HEK293 (cell line): ENCODE measurements around the gene CLMN.

Experiments used
- CTCF ChIA-PET: fragments of 350-600 bp; formaldehyde crosslinking; extraction: SDS; loops from one replicate; lab custom pipeline; 2021; ENCODE audit warnings: antibody characterized with exemption; lab: Yijun Ruan, JAX
- POLR2A ChIA-PET: fragments of 300-600 bp; formaldehyde crosslinking; extraction: SDS; loops from one replicate; lab custom pipeline; 2020; ENCODE audit warnings: antibody characterized with exemption, inconsistent platforms; lab: Yijun Ruan, JAX
- H3K27ac ChIP-seq: fragments of 200-500 bp; sonication (Bioruptor generic); 2 replicates; pipeline ENCODE4 v1.5.1; 2014; ENCODE audit warnings: low read depth, low read length, control low read depth, inconsistent platforms; ENCODE audit errors: extremely low read depth
- H3K36me3 ChIP-seq, 2 experiments: fragments of 200-500 bp in 1 of 2; sonication (Bioruptor generic) in 1 of 2; 1 replicate in 1 of 2; 2 replicates in 1 of 2; pipeline ENCODE4 v1.5.1; 2014 to 2017; ENCODE audit warnings: inconsistent platforms in 2 of 2, low read length in 2 of 2; ENCODE audit not compliant: control insufficient read depth in 2 of 2, insufficient read depth in 1 of 2
- H3K4me1 ChIP-seq: fragments of 200-500 bp; sonication (Bioruptor generic); 2 replicates; pipeline ENCODE4 v1.5.1; 2014; ENCODE audit warnings: mild to moderate bottlenecking, low read length, inconsistent platforms; ENCODE audit not compliant: control insufficient read depth, insufficient read depth
- H3K4me3 ChIP-seq: 2 replicates; pipeline ENCODE4 v1.5.1; 2011; ENCODE audit warnings: low read depth, mild to moderate bottlenecking, control low read depth, low read length, moderate library complexity
- H3K9me3 ChIP-seq: fragments of 200-500 bp; sonication (Bioruptor generic); 2 replicates; pipeline ENCODE4 v1.5.1; 2014; ENCODE audit warnings: low read depth, low read length, inconsistent platforms; ENCODE audit not compliant: control insufficient read depth, insufficient read depth
- AEBP2 ChIP-seq: fragments of 450-650 bp; formaldehyde crosslinking; IDR thresholded peaks from 2 replicates; pipeline ENCODE4 v1.5.1; 2016; ENCODE audit warnings: missing biosample characterization, missing genetic modification characterization, borderline replicate concordance
- GLIS1 ChIP-seq: fragments of 450-650 bp; formaldehyde crosslinking; IDR thresholded peaks from 2 replicates; pipeline ENCODE4 v1.5.1; 2016; ENCODE audit warnings: missing biosample characterization, missing genetic modification characterization
- IKZF3 ChIP-seq: fragments of 450-650 bp; IDR thresholded peaks from 2 replicates; pipeline ENCODE4 v1.5.0; 2018; ENCODE audit warnings: missing biosample characterization, mild to moderate bottlenecking, missing genetic modification characterization, moderate library complexity
- PRDM1 ChIP-seq: fragments of 450-650 bp; formaldehyde crosslinking; IDR thresholded peaks from 2 replicates; pipeline ENCODE4; 2016; ENCODE audit warnings: missing biosample characterization, missing genetic modification characterization
- PRDM10 ChIP-seq: fragments of 450-650 bp; formaldehyde crosslinking; IDR thresholded peaks from 2 replicates; pipeline ENCODE4 v1.5.1; 2016; ENCODE audit warnings: missing biosample characterization, missing genetic modification characterization
- SCRT1 ChIP-seq: fragments of 450-650 bp; formaldehyde crosslinking; IDR thresholded peaks from 2 replicates; pipeline ENCODE4 v1.5.1; 2016; ENCODE audit warnings: missing biosample characterization, missing genetic modification characterization, borderline replicate concordance
- SP7 ChIP-seq: fragments of 450-650 bp; formaldehyde crosslinking; IDR thresholded peaks from 2 replicates; pipeline ENCODE4 v1.5.1; 2016; ENCODE audit warnings: missing biosample characterization, missing genetic modification characterization
- ZBTB17 ChIP-seq: fragments of 450-650 bp; formaldehyde crosslinking; IDR thresholded peaks from 2 replicates; pipeline ENCODE4 v1.5.1; 2016; ENCODE audit warnings: missing biosample characterization, missing genetic modification characterization
- ZEB2 ChIP-seq: fragments of 450-650 bp; formaldehyde crosslinking; IDR thresholded peaks from 2 replicates; pipeline ENCODE4 v1.5.1; 2016; ENCODE audit warnings: missing biosample characterization, missing genetic modification characterization
- ZNF335 ChIP-seq: fragments of 450-650 bp; formaldehyde crosslinking; conservative IDR thresholded peaks from 2 replicates; pipeline ENCODE4 v1.5.1; 2016; ENCODE audit warnings: missing biosample characterization, missing genetic modification characterization
- ZNF394 ChIP-seq: fragments of 450-650 bp; formaldehyde crosslinking; IDR thresholded peaks from 2 replicates; pipeline ENCODE4 v1.5.1; 2016; ENCODE audit warnings: missing biosample characterization, missing genetic modification characterization, mild to moderate bottlenecking, moderate library complexity, borderline replicate concordance
- ZNF518A ChIP-seq: fragments of 450-650 bp; formaldehyde crosslinking; conservative IDR thresholded peaks from 2 replicates; pipeline ENCODE4 v1.5.1; 2016; ENCODE audit warnings: low read depth, missing biosample characterization, missing genetic modification characterization
- ZNF600 ChIP-seq: fragments of 450-650 bp; formaldehyde crosslinking; IDR thresholded peaks from 2 replicates; pipeline ENCODE4 v1.5.1; 2016; ENCODE audit warnings: missing biosample characterization, missing genetic modification characterization
- ZNF629 ChIP-seq: fragments of 450-650 bp; formaldehyde crosslinking; IDR thresholded peaks from 2 replicates; pipeline ENCODE4 v1.5.1; 2017; ENCODE audit warnings: missing biosample characterization, missing genetic modification characterization
- ZXDB ChIP-seq: fragments of 450-650 bp; formaldehyde crosslinking; IDR thresholded peaks from 2 replicates; pipeline ENCODE4 v1.5.1; 2016; ENCODE audit warnings: missing biosample characterization, missing genetic modification characterization

CLMN gene

GRCh38 chr14:95265106-95266094 is 54.3 kb downstream of the CLMN start (continued):
- TF ChIP-seq AEBP2, result no peak
- TF ChIP-seq ZNF394 (tag by site-specific recombination), result peak; percentile 30; the same call in 1 of the 2 replicates
- peak; percentile 47; the same call in 1 of the 2 replicates for TF ChIP-seq ZNF600 (tag by site-specific recombination)
- TF ChIP-seq ZEB2 (tag by site-specific recombination), result 0 out of 2 replicates have a peak, but pooled peaks have one; percentile 54
- 0 out of 2 replicates have a peak, but pooled peaks have one; percentile 32 for TF ChIP-seq ZNF335 (tag by site-specific recombination)
- peak; percentile 73 for TF ChIP-seq SP7 (tag by site-specific recombination)
- no peak for TF ChIP-seq ZXDB (tag by site-specific recombination)
- peak; percentile 51; the same call in 1 of the 2 replicates for TF ChIP-seq SCRT1
- peak; percentile 42 for TF ChIP-seq PRDM10
- 0 out of 2 replicates have a peak, but pooled peaks have one; percentile 20 for TF ChIP-seq IKZF3
- TF ChIP-seq ZNF518A (tag by site-specific recombination), result no peak
- peak; percentile 69; the same call in 1 of the 2 replicates for TF ChIP-seq ZNF629
- peak; percentile 67 for TF ChIP-seq ZBTB17
- TF ChIP-seq PRDM1, result peak; percentile 92

- POLR2A ChIA-PET, result no interaction called here
- CTCF ChIA-PET, result no interaction called here
- 0 out of 2 replicates have a peak, but pooled peaks cover 2% of the 10 kb centered on the region for H3K4me1 ChIP-seq
- H3K27ac ChIP-seq, result no peak overlapping the region
- no peaks in the 10 kb centered on the region for H3K36me3 ChIP-seq
- H3K9me3 ChIP-seq, result no peaks in the 10 kb centered on the region
- H3K4me3 ChIP-seq, result no peak overlapping the region
- TF ChIP-seq GLIS1 (tag by site-specific recombination) (peak; percentile 66), ZNF518A (tag by site-specific recombination) (no peak)
- TF ChIP-seq, all 188 proteins: peak for 1
Observed at GRCh38 chr14:95264271-95264973, 55.3 kb downstream of the CLMN start.
